Measurements from ENCODE around the gene CDC25B.
"Not testable (repeated sequence)": the region's sequence is repeated elsewhere in the genome, so short reads cannot be mapped to it uniquely, and the experiment has no call there.

The CDC25B gene

DNA sequence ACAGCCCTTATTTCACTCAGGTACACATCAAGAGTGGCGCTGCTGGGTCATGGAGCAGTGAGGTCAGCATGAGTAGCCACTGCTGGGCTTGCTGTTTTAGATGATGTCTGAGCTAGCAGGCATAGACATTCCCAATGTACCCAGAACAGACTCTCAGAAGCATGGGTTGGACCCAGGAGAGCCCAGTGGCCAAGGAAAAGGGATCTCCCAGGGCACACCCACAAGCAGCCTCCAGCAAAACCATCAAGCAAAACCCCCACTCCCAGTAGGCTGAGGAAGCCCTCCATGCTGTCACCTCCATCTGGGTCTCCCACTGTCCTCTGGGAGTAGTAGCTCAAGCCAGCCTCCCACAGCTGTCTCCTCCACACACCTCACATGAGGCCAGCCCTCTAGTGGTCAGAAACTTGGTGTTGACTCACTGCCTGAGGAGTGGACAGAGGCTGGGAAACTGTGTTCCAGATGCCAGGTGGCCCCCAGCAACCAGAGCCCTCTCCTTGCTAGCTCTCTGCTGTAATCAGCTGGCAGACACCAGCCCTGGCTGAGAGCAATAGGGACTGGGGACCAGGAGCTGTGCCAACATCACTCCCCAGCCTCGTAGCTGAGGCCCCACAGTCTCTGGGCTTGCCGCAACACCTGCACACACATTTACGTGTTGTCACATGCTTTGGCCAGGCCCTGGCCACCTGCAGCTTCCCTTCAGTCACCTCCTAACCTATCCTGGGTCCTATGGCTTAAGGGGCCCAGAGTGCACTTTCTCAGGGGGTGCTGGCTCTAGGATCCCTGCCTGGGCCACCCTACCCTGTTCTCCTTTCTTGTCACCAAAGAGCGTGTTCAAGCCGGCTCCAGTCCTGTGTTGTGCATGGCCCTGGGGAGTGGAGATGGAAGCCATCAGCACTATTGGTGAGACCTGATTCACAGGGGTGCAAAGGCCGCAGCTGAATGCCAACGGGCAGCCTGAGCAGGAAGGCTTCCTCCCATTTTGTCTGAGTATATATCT, 22.3 kb downstream of the CDC25B start:
- H3K27ac ChIP-seq: peak overlapping the region in 19 of 21 experiments; percentile 23 to 100 (median 65)
- H3K4me3 ChIP-seq: no peak overlapping the region

DNA sequence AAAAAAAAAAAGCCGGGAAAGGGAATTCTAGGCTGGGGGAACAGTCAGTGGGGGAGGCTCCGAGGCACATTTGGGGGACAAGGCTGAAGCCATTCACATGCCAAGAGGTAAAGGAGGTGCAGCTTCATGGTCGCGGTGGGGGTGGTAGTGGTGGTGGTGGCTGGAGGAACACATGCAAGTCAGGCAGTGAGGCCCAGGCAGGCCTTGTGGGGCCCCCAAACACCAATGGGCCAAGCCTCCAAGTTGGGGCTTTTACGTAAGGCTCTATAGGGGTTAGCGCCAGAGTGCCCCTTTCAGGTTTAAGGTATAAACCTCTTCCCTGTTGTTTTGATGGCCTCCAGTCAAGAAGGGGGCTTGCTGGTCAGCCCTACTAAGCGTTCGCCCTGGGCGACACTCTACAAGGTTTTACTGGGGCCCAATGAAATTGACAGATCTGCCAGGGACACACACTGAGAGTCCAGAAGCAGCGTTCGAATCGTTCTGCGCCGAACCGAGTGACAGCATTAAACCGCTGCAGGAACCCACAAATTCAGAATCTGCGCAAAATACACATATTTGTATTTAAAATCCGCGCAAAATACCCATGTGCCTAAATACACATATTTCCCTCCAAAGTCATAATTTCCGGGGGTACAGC, 23.4 kb downstream of the CDC25B start:
- peak overlapping the region; percentile 47 to 83 (median 62) for H3K4me3 ChIP-seq
- H3K27ac ChIP-seq: peak overlapping the region; percentile 76 to 100 (median 98)

DNA sequence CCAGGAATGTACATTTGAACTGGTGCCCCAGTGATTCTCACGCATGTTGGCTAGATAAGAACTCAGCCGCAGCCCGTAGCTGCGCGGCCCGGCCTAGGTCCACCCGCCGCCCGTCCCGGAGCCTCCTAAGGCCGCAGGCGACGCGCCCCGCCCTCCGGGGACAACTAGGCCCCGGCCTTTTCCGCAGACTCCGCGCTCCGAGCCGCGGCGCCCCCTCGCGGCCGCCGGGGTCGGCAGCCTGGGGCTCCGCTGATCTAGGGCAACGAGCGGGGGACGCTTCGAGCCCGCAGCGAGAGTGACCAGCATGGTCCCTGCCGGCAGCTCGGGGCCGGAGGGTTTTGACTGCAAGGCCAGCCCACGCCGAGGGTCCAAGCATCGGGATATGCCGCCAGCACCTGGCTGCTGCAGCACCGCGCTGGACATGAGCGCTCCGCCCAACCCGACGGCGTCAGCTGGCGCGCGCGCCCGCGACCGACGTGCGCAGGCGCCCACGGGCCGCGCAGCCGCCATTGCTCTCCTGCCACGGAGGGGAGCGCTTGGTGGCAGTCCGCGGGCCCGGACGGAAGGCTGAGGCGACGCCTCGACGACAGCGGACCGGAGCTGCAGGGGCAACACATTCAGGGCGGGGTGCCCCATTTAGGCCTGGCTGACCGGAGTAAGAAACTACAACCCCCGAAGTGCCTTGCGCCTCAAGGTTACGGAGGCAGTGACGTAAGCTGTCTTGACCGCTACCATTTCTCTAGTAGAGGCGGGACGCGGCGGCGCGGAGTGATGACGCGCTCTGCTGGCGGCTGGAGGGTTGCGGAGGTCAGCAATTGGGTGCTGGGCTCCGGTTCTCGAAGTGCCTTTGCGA, 24.2 kb downstream of the CDC25B start, which contains the start of gene AP5S1:
Gene AP5S1, plus strand, starts transcription at position 500 of the 853 bp plus-strand sequence. CDS start 1,571 bp downstream, outside the sequence.
- peak within 1 kb of the TSS; percentile 47 to 83 (median 62) for H3K4me3 ChIP-seq
- peak within 1 kb of the TSS; percentile 76 to 100 (median 98) for H3K27ac ChIP-seq

DNA sequence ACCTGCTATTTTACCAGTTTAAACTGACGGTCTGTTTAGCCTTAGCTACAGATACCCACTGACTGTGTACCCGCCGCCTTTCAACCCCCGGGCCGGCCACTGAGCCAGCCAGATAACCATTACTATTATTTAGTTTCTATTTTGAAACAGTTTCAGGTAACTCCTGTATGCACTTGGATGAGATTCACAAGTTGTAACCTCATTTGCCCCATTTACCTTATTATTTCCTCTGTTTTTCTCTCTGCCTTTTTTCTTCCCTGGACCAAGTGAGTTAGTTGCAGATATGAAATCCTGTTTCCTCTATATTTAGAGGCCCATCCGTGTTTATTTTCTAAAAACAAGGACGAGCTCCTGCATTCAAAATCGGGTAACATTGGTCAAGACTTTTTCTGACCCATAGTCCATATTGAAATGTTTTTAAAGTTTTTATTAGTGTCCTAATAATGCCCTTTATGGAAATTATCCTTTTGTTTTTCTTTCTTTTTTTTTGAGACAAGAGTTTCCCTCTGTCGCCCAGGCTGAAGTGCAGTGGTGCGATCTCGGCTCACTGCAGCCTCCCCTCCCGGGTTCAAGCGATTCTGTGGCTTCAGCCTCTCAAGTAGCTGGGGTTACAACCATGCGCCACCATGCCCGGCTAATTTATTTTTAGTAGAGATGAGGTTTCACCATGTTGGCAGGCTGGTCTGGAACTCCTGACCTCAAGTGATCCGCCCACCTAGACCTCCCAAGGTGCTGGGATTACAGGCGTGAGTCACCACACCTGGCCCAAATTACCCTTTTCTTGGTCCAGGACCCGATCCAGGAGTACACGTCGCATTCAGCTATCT, 25.0 kb downstream of the CDC25B start:
- H3K4me3 ChIP-seq: peak overlapping the region; percentile 47 to 83 (median 62)
- H3K27ac ChIP-seq: peak overlapping the region; percentile 76 to 100 (median 98)

DNA sequence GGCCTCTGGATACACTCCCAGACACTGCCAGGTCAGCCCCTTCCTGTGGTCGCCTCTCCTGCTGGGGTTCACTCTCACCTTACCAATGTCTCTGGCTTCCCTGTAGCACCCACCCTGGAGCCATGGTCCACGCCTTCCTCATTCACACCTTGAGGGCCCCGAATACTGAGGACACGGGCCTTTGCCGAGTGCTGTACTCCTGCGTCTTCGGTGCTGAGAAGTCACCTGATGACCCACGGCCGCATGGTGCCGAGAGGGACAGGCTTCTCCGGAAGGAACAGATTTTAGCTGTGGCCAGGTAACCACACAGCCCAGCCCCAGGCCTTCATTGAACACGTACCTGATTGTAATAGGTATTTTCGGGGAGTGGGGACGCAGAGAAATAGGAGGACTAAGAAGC, 25.9 kb downstream of the CDC25B start:
- Histone ChIP-seq H3K4me3 (no peak overlapping the region), H3K27ac (no peak overlapping the region)

DNA sequence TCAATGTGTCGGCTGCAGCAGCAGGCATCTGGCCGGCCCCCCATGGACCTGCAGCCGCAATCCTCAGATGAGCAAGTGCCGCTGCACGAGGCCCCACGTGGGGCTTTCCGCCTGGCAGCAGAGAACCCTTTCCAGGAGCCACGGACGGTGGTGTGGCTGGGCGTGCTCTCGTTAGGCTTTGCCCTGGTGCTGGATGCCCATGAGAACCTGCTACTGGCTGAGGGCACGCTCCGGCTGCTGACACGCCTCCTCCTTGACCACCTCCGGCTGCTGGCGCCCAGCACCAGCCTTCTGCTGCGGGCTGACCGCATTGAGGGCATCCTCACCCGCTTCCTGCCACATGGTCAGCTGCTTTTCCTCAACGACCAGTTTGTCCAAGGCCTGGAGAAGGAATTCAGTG, 27.8 kb downstream of the CDC25B start:
- H3K27ac ChIP-seq: no peak overlapping the region
- H3K4me3 ChIP-seq: no peak overlapping the region

DNA sequence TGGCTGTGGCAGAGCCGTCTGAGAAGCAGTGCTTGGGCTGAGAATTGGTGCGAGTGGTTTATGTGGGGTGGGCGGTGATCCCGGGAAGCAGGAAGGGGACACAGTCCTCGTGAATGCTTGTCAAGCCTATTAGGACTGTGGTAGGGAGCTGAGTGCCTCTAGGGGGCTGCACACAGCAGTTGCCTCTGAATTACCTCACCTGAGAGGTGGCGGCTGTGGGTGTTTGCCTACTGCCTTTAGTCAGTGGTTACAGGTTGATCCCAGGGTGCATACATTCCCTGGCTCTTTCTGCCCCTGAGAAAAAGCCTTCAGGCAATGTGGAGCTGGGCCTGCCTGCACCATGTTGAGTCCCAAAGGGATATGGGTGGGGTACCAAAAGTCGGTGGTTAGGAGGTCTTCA, 29.4 kb downstream of the CDC25B start:
- H3K4me3 ChIP-seq: no peak overlapping the region

DNA sequence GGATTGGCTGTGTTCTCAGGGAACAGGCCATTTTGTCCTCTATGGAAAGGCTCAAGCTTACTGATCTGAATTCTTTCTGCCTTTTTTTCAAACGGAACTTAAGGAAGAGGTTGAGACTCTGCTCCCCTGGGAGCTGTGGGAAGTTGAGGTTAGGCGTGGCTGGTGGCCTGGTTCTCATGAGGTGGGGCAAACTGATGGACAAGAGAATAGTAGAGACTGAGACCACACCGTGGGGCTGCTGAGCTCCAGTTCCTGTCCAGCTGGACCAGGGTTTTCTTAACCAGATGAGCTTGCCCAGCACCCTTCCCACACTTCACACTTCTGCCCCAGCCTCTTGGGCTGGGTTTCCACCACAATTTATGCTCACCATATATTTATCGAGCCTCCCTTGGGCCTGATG, 30.3 kb downstream of the CDC25B start:
- Histone ChIP-seq H3K4me3 (no peak overlapping the region), H3K27ac (no peak overlapping the region)

More for the DNA sequence above, 29.4 kb downstream of the CDC25B start:
- no peak overlapping the region for H3K27ac ChIP-seq

DNA sequence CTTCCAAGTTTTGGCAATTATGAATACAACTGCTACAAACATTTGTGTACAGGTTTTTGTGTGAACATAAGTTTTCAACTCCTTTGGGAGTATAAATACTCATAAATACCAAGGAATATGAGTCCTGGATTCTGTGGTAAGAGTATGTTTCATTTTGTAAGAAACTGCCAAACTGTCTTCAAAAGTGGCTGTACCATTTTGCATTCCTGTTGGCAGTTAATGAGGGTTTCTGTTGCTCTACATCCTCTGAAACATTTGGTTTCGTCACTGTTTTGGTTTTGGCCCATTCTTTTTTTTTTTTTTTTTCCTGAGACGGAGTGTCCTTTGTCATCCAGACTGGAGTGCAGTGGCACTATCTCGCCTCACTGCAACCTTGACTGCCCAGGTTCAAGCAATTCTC, 32.7 kb downstream of the CDC25B start:
- Histone ChIP-seq H3K4me3 (no peak overlapping the region), H3K27ac (no peak overlapping the region)

DNA sequence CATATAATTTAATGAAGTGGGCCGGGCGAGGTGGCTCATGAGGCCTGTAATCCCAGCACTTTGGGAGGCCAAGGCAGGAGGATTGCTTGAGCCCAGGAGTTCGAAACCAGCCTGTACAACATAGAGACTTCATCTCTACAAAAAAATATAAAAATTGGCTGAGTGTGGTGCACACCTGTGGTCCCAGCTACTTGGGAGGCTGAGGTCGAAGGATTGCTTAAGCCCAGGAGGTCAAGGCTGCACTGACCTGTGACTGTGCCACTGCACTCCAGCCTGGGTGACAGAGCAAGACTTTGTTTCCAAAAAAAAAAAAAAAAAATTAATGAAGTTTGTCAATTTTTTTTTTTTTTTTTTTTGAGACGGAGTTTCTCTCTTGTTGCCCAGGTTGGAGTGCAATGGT, 33.8 kb downstream of the CDC25B start:
- not testable (repeated sequence) for H3K27ac ChIP-seq, H3K4me3 ChIP-seq

DNA sequence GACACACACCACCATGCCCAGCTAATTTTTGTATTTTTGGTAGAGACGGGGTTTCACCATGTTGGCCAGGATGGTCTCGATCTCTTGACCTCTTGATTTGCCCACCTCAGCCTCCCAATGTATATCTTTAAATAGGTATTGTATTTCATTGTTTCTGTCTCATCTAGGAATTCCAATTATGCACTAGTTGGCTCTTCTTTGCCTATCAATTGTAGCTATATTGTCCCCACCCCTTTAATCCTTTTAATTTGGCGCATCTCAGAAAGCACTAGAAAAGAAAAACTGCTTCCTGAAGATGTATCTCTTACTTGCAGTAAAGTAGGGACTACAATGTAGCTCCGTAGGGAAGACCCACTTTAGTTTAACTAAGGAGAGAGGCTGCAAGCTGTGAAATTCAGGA, 40.0 kb downstream of the CDC25B start:
- Histone ChIP-seq H3K4me3 (no peak overlapping the region), H3K27ac (no peak overlapping the region)

DNA sequence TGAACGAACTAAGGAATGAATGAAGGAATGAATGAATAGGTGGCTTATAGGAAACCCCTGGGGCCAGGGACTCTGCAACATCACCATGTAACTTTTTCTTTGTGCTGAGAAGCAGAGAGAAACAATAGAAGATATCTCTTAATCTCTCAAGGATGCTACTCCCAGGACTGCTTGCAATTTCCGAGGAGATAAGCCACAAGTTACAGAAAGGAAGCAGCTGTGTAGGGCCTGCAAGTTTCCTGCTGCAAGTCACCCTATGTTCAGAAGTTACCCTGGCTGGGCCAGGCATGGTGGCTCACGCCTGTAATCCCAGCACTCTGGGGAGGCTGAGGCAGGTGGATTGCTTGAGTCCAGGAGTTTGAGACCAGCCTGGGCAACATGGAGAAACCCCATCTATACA, 43.2 kb downstream of the CDC25B start:
- H3K4me3 ChIP-seq: no peak overlapping the region
- H3K27ac ChIP-seq: no peak overlapping the region

DNA sequence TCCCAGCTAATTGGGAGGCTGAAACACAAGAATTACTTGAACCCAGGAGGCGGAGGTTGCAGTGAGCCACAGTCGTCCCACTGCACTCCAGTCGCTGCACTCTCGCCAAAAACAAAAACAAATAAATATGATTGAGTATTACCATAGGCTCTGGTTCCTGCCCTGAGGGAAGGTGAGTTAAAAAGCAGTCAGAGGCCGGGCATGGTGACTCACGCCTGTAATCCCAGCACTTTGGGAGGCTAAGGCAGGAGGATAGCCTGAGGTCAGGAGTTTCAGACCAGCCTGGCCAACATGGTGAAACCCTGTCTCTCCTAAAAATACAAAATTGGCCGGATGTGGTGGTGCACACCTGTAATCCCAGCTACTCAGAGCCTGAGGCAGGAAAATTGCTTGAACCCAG, 44.1 kb downstream of the CDC25B start:
- not testable (repeated sequence) for H3K27ac ChIP-seq, H3K4me3 ChIP-seq

DNA sequence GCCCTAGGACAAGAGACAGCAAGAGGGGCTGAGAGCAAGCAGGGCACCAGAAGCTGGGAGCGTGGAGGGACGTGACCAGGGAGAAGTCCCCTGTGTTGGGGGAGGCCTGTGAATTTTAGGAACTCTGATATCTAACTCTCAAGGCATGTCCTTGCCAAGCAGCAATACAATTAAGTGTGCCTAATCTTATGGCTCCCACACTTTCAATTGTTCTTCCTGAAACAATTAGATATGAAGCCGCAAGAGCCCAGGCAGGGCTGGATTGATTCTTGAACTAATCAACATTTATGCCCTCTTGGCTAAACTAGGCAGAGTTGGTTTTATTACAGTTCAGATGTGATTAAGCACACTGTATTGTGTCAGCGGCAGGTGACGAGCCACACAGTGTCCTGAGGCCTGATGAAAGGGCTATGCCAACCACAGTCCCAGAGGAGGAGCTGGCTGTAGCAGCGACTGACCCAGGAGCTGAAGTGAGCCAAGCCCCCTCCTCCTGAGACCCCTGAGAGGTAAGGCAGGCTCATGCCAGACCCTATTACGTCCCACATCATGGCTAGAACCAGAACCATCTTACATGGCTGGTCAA, 46.3 kb downstream of the CDC25B start:
- Histone ChIP-seq H3K4me3 (no peak overlapping the region), H3K27ac (no peak overlapping the region)

DNA sequence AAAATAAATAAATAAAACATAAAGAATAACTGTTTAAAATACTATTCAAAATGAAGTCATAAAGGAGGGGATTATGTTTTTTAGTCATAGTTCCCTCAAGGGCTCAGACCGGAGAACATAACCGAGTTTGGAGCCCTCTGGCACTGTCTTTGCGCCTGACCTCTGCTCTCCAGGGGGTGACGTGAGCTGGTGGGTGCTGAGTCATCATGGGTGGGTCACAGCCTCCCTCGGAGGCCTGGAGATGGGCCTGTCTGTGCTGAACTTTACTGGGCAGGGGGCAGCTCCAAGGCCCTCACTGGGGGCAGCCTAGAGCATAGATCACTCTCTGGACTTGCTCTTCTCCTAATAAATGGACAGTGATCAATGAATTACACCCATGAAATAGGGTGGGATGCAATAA, 47.4 kb downstream of the CDC25B start:
- Histone ChIP-seq H3K27ac (no peak overlapping the region), H3K4me3 (no peak overlapping the region)

DNA sequence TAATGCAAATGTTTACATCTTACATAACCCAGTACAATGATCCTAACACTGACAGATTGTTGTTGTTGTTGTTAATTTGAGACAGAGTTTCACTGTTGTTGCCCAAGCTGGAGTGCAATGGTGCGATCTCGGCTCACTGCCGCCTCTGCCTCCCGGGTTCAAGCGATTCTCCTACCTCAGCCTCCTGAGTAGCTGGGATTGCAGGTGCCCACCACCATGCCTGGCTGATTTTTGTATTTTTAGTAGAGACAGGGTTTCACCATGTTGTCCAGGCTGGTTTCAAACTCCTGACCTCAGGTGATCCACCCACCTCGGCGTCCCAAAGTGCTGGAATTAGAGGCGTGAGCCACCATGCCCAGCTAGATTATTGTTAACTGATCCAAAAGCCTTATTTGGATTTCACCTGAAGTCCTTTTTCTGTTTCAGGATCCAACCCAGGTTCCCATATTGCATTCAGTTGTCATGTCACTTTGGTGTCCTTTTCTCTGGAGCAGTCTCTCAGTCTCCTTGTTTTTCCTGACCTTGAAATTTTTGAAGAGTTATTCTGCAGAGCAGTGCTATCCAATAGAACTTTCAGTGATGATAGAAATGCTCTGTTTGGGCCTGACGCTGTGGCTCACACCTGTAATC, 48.0 kb downstream of the CDC25B start:
- not testable (repeated sequence) for H3K4me3 ChIP-seq, H3K27ac ChIP-seq

DNA sequence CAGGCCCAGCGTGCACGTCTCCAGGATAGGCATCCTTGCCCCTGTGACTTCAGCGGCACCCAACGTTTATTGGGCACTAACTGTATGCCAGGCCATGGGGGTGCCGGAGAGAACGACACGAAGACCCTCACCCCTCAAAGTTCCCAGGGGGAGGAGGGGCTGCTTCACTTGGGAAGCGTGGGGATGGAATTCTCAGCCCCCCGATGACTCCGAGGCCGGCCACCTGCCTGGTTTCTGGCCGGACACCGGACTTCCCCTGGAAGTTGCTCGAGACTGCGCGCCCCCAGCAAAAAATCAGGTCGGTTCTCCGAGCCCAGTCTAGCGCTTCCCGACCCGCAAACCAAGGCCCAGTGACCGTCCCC, 50.2 kb downstream of the CDC25B start:
- H3K27ac ChIP-seq: peak overlapping the region; percentile 42 to 97 (median 91)
- H3K4me3 ChIP-seq: peak overlapping the region; percentile 59 to 89 (median 81)

DNA sequence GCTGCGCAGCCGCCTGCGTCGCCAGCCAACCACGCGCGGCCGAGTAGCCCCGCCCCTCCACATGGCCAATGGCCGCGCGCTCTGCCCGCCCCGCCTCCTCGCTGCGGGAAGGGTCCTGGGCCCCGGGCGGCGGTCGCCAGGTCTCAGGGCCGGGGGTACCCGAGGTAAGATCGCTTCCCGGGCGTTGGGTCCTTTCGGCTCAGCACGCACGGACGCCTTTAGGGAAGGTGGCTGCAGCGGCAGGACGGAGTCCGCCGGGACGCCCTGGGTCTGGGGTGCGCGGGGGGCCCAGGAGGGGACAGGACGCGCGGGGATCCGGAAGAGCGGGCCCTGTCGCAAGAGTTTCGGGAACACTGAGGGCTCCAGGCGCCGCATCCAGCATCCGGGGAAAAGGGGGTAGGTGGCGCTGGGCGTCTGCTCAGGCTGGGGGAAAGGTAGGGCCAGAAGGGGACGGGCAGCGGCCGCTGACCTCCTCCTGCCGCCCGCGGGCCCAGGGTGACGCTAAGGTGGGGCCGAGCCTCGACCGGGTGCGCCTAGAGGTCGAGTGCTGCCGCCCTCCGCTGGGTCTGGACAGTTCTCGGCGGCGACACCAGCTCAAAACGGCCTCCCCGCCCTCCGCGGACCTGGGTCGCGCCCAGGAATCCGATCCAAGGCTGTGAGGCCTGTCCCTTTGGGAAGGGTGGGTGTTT, 50.8 kb downstream of the CDC25B start, which contains the start of gene MAVS:
Gene MAVS, plus strand, starts transcription at position 95 of the 689 bp plus-strand sequence. CDS start 7,791 bp downstream, outside the sequence.
- H3K4me3 ChIP-seq: peak within 1 kb of the TSS; percentile 59 to 89 (median 81)

More for the DNA sequence above, 50.8 kb downstream of the CDC25B start, which contains the start of gene MAVS:
- H3K27ac ChIP-seq: peak within 1 kb of the TSS; percentile 78 to 97 (median 91)
